Effector CD4-positive, alpha-beta T cell (primary cell): ENCODE results near the gene GSK3A.

Experiments
- DNase-seq: peaks from one replicate; pipeline ENCODE4 v3.0.0-alpha.2; 2020

The GSK3A gene

DNA sequence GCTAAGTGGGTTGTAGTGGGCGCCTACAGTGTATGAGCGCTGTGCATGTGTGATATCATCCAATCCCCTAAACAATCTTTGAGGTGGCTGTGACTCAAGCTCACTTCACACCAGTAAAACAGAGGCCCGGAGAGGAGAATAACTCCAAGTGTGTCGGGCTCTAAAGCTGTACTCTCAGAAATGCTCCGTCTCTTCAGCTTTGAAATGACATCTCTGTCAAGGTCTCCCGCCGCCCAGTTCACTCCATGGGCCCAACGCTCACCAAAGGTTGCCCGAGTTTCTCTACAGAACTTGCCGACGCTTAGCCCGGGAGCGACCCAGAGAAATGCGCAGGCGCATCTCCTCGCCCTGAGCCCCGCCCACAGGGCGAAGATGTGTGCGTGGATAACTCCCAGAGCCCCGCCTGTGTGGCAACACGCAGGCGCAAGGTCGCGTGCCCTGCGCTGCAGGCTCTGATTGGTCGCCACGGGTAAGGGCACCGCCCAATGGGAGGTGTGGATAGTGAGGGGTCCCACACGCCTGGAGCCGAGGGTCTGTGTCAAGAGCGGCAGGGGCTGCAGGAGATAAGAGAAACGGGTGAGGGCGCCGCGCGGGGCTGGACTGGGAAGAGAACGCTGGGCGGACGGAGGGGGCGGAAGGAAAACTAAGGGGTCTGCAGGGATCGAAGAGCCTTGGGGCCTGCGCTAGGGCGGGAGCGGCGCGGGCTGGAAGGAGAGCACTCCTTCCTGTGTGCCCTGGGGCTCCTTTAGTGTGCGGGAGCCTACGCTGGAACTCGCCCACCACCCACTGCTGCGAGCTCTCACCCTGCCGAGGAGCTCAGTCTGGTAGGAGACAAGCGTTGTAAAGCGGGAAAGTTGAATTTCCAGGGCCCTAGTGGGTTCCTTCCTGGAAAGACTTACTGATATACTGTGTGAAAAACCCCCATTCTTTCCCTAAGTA is 22.3 kb downstream of the GSK3A start, which contains the start of gene ZNF526:
ZNF526 (plus strand) TSS at position 501 of the 939 bp plus-strand sequence. CDS start 4,092 bp downstream, outside the sequence.
- peak; percentile 96 for DNase-seq

DNA sequence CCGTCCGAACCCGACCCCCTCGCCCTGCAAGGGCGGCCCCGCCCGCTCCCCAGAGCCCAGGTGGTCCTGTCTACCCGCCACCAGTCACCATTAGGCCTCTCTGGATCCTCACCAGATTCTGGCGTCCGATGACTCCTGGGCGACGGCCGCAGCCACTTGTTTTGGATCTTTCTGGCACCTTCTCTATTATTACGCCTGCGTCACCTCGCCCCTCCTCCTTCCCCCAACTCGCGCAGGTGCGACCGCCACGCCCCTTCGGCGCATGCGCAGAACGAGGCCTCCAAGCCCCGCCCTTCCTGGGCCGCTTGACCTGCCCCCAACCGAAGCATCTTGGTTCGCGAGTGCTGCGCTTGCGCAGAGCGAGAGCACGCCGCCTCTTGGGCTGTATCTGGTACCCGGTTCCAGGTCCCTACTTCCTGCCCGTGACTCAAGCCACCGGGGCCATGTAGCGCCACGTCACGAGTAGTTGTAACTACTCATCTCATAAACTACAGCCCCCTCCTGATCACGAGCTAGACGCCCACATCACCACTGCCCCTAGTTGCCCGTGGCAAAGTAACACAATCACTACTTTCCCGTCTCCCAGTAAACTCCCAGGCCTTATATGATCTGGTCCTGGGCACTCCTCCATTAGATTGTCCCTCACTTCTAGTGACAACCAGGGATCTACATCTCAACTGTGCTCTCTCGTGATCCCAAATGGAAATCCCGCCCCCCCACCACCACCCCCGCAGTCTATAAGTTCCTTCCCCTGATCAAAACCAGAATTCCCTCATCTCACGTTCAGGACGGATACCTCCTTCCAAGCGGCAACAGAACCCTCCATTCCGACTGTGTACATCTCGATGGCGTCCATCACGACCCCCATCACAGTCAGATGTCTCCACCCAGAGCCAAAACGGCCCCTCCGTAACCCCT is 24.6 kb downstream of the GSK3A start, which contains the start of gene DEDD2:
DEDD2 (minus strand) TSS at position 158 of the 918 bp plus-strand sequence. CDS start 670 bp downstream, outside the sequence.
- DNase-seq, result peak; percentile 99

DNA sequence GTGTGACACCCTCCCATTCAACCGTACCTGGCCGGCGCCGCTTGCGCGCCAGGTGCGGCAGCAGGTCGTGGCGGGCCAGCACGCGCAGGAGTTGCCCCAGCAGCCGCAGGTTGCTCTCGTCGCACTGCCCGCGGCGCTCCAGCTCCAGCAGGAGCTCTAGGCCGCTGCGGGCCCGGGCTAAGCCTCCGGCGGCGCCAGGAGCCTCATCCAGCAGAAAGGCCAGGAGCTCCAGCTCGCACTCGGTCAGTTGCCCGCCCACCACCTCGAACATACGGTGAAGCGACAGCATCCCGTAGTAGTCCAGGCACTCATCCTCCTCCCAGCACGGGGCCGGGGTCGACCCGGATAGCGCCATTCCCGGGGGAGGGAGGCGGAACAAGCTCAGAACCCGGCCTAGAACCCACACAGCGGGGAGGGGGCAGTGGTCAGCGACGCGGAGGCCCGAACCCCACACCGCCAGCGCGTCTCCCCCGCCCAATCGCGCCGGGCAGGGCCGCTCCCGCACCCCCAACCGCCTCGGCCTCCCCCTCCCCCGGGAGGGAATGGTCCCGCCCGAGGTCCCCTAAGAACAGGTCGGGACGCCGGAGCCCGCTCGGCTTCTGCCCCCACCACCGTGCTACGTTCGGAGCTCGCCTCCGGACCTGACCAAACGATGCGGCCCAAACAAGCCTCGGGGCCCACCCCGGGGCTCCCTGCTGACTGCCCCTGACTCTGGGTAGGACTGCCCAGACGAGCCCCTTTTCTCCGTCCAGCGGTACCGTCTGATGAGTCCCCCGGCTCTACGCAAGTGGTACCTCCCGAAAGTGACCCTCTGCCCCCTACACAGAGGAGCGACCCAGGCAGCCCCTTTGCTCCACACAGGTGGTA is 25.5 kb downstream of the GSK3A start:
- no peak for DNase-seq

DNA sequence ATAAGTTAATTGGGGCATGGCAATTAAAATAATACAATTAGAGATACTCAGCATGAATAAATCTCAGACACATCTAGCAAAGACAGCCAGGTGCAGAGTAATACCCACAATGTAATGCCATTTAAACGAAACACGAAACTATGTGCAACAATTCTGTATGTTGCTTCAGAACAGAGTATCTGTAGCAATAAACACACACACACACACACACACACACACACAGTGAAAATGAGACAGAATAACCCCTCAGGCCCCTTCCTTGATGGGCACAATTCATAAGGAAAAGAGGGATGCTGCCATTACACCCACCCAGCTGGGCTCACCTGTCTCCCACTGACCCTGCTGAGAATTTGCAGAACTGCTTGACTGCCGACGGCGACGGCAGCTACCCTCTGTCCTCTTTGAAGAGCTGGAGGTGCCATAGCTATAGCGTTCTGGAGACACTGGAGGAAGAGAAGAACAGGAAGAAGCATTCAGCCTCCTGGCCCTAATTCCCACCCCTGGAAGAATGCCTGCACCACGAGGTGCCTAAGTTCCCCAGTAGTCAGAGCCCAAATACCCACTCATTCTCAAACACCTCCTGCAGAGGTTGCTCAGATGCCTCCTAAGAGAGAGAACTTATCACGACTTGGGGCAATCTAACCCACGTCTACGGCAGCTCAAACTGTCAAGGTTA is 27.5 kb downstream of the GSK3A start:
- DNase-seq, result no peak

DNA sequence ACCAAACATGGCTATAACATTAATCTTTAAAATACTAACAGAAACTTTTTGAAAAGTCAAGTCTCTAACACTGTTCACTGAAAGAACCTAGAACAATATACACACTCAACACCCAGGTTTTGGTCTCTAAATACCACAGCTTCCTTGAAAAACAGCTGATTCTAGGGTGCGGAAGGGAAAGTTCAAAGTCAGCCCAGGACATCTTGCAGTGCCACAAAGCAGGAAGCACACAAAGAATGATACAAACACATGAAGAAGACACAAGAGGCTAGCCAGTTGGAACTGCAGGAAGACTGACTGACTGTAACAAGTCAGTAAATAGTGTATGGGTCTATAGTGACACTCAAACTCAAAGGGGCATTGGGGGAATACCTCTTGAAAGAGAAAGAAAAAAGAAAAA is 29.5 kb downstream of the GSK3A start:
- DNase-seq, result no peak

DNA sequence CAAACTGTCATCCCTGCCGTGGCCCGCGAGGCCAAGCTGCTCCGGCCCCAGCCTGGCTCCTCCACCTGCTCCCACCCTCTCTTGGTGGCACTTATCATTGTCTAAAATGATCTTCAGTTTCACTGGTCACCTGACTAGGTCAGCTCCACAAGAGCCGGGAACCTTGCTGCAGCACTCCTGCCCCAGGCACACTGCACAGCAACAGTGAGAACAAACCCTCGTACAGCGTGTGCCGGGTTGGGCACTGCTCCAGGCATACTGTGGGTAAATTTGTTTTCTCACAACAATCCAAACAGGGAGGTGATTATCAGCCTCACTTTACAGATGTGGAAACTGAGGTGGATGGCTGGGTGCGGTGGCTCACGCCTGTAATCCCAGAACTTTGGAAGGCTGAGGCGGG is 33.8 kb downstream of the GSK3A start:
- no peak for DNase-seq

DNA sequence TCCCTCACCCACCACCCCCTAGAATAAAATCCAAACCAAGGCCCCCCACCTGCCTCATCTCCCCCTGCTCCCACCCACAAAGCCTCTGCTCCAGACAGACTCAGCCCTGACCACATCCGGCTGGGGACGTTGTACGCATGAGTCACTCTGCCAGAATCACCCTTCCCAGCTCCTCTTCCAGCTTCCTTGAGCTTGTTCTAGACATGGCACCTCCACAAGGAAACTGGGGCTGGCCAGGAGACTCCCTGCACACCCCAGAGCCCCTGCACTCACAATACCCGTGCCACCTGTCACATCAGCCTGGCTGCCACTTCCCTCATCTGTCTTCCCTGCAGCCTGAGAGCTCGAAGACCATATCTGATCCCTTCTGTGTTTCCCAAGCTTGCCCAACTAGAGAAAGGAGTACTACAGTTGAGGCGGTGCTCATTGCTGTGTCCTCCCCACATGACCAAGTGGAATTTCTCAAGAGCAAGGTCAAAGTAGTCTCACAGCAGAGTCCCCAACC is 34.6 kb downstream of the GSK3A start:
- DNase-seq, result no peak

DNA sequence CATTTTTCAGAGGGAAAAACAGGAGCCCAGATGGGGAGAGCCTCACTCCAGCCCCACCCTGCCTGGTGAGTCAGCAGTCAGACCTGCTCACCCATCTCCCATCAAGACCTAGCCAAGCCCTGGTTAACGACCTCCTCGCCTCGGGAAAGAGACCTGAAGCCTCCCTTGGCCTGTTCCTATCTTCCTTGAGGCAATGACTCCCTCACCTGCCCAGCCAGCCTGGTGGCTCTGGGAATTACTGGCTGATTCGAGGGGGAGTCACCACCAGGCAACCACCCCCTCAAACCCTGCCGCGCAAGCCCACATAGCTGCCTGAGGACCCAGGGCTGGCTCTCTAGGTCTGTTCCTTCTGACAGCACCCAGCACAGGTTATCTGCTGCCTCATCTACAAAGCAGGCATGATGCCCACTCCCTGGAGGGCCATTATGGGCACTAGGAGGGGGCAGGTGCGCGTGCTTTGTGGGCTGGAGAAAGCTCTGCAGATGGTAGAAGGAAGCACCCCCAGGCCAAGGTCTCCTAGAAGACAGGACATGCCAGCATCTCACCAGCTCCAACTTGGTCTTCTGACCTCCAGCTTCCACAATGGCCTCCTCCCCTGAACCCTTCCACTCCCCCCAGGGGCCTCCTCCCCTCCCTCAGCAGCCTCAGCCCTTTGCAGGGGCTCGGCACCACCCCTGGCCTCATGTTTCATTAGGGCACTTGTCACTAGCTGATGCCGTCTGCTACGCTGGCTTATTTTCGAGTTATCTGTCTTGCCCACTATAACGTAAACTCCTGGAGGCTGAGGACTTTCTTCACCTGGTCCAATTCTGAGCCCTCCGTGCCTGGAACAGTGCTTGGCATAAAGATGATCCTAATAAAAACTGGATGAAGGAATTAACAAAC is 35.3 kb downstream of the GSK3A start:
- DNase-seq, result no peak

DNA sequence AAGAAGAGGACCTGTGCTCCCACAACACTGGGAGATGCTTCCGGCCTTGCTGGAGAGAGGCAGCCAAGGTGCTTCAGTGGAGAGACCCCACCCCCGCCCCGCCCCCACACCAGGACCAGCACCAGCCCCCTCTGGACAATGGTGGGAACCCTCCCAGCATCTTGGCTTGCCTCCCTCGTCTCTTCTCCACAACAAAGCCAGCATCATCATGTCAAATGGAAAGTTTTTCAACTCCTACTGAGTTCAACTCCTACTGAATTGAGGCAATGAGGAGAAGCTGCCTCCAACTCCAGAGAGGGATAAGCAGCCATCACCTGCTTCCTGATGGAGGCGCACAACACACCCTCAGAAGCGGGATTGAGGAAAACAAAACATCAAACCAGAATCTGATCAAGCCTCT is 37.7 kb downstream of the GSK3A start:
- DNase-seq, result no peak

DNA sequence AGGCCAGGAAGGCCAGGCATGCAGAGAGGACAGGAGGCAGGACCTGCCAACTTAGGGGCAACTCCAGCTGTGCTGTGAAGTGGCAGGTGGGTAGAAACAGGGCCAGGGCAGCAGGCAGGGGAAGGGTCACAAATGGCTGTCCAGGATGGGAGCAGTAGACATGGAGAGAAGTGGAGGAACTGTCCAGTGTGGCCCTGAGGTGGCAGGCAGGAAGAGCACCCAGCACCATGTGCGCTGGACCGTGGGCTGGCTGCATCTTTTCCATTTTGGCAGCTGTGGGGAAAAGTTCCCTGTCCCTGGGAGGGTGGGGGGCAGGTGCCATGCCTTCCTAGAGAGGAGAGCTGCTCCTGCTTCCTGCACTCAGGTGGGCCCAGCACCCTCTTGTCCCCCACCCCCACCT is 38.7 kb downstream of the GSK3A start:
- no peak for DNase-seq

DNA sequence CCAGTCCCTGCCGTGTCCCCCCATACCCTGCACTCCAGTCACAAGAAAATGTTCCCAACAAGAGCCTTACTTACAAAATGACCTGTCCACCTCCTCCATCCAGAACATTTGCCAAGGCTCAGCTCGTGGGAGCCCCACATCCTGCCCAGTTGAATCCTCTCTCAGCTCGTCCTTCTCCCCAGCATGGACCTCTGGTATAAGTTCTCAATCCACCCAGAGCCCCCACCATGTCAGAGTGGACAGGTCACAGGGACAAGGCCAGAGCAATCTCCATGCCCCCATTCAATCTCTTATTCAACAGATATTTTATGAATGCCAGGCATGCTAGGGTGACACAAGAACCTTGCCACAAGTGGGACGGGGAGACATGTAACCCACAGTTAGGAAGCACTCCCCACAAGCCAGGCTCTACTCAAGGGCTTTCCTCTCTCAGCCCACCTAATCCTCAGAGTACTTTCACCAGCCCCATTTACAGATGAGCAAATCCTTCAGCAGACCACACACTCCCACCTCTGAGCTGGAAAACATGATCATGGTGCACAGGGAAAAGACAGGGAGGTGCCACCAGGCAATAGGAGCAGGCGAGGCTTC is 40.0 kb downstream of the GSK3A start:
- DNase-seq, result no peak

DNA sequence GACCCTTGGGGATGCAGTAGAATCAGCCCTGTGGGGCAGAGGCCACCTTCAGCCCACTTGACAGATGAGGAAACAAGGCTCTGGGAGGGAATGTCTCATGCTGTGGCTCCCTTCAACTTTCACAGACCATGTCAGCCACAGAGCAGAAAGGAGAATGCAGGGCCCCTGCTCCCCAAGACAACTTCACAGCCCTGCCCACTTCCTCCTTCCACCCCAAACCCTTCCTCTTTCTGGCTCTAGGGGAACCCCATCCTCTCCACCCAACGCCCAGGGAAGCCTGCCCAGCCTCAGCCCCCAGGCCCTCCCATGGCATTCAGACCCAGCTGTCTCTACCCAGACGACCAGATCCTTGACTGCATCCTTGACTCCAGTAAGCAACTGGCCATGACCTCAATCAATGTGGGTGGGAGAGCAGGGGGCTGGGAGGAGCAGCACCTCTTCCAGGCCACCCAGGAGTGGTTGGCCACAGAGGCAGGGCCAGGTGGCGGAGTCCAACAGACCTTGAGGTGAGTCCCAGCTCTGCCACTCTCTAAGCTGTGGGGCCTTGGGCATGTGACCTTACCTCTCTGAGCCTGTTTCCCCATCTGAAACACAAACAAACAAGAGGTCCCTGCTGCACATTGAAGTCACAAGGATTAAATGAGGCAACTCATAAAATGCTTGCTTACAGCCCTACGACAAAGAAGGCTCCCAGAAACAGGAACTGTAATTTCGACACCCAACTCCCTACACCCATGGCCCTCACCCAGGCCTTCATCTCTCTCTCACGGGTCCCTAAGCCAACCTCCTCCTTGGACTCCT is 40.7 kb downstream of the GSK3A start:
- peak; percentile 25 for DNase-seq

DNA sequence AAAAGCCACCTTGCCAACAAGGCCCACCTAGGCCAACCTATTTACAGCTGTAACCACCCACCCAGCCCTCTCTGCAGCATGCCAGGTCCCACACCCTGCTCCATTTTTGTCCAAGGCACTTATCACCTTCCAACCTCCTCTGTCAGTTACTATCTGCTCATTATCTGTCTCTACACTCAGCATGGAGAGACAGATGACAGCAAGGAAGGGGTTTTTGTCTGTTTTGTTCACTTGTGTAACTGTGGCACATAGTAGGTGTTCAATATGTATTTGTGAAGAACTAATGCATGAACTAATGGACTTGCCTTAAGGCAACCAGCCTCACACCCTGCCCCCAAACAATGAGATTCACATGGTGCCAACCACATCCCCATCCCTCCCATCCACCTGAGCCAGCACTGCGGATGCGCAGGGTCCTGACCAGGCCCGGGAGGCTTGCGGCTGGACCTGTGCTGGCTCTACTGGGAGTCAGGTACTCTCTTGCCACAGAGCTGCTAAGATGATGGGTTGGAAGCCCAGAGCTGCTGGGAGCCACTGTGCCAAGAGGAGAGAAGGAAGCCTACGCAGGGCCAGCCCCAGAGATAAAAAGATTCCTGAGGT is 42.2 kb downstream of the GSK3A start:
- DNase-seq, result no peak

DNA sequence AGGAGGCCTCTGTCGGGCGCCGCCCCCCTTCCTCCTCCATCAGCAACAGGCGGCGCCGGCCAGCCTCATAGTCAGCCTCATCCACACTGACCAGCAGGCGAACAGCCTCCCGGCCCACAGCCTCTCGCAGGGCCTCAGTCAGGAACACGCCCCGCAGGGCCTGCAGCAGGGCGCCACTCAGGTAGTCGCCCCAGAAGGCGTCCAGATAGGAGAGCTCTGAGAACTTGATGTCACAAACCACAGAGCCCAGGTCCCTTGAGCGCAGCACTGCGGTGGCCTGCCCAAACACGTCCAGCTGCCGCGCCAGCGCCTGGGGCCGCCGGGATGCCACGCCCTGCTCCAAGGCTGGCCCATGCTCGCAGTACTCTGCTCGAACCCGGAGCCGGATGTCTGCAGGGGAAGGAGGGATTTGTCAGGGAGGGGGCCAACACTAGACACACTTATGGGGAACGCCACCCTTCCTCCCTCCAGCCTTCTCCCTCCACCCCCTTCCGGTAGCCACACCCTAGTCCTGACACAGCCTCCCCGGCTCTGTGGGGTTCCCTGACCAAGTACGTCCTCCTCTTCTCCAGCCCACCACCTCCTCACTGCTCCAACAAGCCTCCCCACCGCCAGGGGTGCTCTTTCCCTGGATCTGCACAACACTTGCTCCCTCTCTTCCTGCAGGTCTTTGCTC is 42.8 kb downstream of the GSK3A start:
- peak; percentile 27 for DNase-seq

DNA sequence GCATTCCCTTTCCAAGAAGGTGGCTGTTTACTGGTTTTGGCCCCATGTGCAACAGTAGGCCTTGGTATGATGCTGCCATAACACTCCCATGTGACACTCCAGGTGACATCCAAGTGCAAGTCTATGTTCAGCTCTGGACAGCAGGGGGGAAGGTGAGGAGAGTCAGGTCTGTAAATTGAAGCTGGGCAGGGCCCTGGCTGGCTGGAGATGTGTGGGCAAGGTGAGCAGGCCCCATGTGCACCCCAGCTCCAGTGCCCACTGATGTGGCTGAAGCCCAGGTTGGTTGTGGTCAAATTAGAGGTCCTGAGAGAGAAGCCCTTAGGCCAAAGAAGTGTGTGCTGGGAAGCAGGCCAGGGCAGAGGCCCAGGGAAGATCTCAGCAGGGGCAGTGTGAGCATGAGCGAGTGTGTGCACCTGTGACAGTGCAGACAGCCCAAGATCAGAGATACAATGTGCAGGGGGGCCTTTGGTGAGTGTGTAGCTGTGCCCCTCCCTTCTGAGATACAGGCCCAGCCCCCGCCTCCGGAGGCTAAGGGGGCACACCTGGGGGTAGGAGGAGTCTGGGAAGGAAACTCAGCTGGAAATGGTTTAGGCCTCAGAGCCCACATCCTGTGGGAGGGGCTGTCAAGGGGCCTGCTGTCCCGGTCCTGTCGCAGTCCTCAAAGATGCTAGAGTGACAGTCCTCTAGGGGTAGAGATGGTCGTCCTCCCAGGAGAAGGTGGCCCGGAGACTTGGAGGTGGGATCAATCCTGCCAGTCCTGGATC is 43.5 kb downstream of the GSK3A start:
- peak; percentile 67 for DNase-seq

DNA sequence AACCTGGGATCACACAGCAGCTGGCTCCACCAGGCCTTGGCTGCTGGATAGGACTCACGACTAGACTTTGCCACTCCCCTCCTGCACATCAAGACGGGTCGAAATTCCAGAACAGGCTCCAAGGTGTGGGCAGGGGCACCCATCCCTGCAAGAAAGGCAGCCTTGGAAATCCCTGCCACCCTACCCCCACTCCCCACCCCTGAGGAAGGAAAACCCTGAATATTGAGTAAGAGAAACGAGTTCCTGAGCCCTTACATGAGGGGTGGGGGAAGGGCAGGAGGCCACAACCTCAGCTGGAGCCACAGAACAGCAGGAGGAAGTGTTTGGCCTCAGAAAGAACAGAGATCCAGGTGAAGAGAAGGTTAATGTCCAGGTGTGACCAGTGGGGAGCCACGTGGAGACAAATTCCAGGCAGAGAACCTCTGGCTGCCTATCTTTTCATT is 45.0 kb downstream of the GSK3A start:
- DNase-seq, result no peak
